Breast epithelium (tissue), 4 donors: Measurements from ENCODE around the gene PRICKLE2. TPM values are rescaled to one million over a fixed set of nuclear protein-coding genes. Genes with fewer than 3 reads are reported as not detected.

Experiments
- DNase-seq, 2 donors: peaks; one replicate each; pipeline ENCODE4 v3.0.0-alpha.2; 2019; ENCODE audit warnings: low spot score in 2 of 2
- H3K27ac ChIP-seq, 2 donors: fragments of 200-600 bp; sonication (generic) in 1 of 2; one replicate each; pipeline ENCODE4 v1.5.1; 2016 to 2019; ENCODE audit warnings: mild to moderate bottlenecking in 1 of 2
- H3K27me3 ChIP-seq, 2 donors: fragments of 200-600 bp; sonication (generic) in 1 of 2; one replicate each; pipeline versions ENCODE4 v1.5.1 to v1.6.0; 2017 to 2019; ENCODE audit warnings: control low read depth in 1 of 2, mild to moderate bottlenecking in 1 of 2
- H3K36me3 ChIP-seq: fragments of 200-600 bp; one replicate; pipeline ENCODE4 v1.5.1; 2019
- H3K4me1 ChIP-seq, 2 donors: fragments of 200-600 bp; sonication (generic); one replicate each; pipeline ENCODE4 v1.5.1; 2016 to 2019; ENCODE audit warnings: control low read depth in 1 of 2
- H3K4me3 ChIP-seq, 3 donors: fragments of 200-600 bp; sonication (generic); 1 replicate in 2 of 3; 2 replicates in 1 of 3; pipeline ENCODE4 v1.5.1; 2016 to 2019; ENCODE audit warnings: mild to moderate bottlenecking in 3 of 3, moderate library complexity in 2 of 3
- H3K9me3 ChIP-seq, 2 donors: fragments of 200-600 bp; sonication (generic) in 1 of 2; one replicate each; pipeline ENCODE4 v1.5.1; 2016 to 2019; ENCODE audit warnings: control low read depth in 1 of 2
- CTCF ChIP-seq, 3 donors: fragments of 450-650 bp; IDR thresholded peaks; one replicate each; pipeline ENCODE4 v1.5.1; 2016 to 2017; ENCODE audit warnings: antibody characterized with exemption in 3 of 3, mild to moderate bottlenecking in 3 of 3, moderate library complexity in 3 of 3
- POLR2A ChIP-seq: fragments of 450-650 bp; IDR thresholded peaks from one replicate; pipeline ENCODE4 v1.6.1; 2016; ENCODE audit warnings: antibody characterized with exemption, mild to moderate bottlenecking, moderate library complexity
- POLR2AphosphoS5 ChIP-seq, 3 donors: sonication (generic); formaldehyde crosslinking; IDR thresholded peaks; one replicate each; pipeline ENCODE4 v1.6.1; 2017; ENCODE audit warnings: antibody characterized with exemption in 3 of 3
- intact Hi-C: fragments of 100-400 bp; cut with DNase I; formaldehyde crosslinking; loops from one replicate; pipeline ENCODE4 v1.15.1; 2023; ENCODE audit warnings: low total_unique reads
- total RNA-seq, 3 donors: library from RNA; depleted of rRNA; stranded (reverse); fragments of >200 nt; gene quantifications; one replicate each; pipeline ENCODE4 v1.1.0, GENCODE V29; 2016

Gene PRICKLE2
- total RNA-seq, 3 donors from 2014 or later, result 35.1 to 72.5 (median 44.5) TPM

DNA sequence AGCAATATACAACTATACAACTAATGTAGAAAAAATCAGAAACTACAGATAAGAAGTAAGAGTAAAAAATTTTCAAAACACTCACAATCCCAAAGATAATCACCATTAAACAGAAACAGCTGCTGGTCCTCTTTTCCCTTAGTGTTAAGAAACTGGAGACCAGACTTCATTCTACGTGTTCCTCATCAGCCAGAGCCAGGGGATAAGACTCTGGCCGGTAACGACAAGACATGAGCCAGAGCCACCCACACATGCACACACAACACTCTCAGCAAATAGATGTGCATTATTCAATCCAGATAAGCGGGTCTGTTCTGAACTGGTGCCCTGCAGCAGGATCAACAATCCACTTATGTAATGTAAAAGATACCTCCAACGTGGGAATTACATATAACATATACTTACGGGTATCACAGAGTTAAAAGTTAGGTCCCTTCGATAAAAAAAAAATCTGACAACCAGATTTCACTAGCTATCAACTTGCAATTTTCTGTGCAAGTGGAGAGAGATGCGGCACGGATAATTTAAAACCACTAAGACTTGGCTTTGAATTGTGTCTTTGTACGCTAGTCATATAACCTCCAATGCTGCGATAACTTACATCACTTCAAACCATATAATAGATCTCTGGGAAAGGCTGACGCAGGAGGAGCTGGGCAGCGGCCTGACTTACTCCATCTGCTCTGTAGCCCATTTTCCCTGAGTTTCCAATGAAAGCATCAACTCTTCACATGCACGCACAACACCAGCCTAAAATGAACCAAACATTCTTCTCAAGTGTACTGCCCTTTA, 17.8 kb downstream of the PRICKLE2 start:
- Histone ChIP-seq H3K36me3 (no peaks in the 10 kb centered on the region), H3K4me3 (no peak overlapping the region), H3K9me3 (no peaks in the 10 kb centered on the region), H3K4me1 (peaks cover 5 to 24% of the 10 kb centered on the region in 2 donors), H3K27ac (peak overlapping the region; percentile 89 to 92), H3K27me3 (no peaks in the 10 kb centered on the region)
- intact Hi-C loops, result loop anchor here (2.0 kb wide), 1 partner anchor 53 kb away; no protein-coding TSS in a partner anchor
- TF ChIP-seq POLR2AphosphoS5 (IDR thresholded peaks at IDR 0.05) (no peak), POLR2A (no peak), CTCF (IDR thresholded peaks at IDR 0.05) (no peak)
- no peak for DNase-seq

DNA sequence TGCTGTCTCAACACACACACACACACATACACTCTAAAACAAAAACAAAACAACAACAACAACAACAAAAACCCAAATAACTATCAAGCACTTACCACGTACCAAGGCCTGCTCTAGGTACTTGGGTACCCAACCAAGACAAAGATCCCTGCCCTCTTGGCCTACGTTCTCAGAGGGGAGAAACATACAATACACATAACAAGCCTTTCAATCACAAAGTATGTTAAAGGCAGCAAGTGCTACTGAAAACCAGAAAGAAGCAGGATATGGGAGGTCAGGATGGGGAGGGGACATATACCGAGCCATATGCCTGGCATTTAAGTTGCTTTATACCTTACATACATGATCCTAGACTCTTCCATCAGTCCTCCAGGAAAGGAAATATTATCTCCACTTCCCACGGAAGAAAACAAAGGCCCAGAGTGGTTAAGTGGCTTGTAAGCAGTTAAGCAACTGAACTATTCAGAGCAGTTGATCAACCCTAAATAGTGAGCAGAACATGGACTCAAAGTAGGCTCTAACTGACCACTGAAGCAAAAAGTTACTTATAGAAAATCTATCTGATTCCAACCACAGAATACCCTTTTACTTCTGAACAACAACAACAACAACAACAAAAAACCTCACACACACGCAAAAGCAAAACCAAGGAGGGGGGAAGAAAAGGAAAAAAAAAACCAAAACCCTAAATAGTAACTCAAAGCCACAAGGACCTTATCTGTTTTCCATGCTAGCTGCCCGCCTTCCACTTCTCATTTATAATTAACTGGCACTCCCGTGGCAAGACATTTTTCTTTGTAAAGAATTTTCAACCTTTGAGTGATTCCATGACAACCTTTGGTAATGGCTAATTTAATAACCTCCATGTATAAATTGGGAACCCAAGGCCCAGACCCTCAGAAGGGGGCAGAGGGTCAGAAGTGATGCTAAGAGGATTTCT, 21.0 kb downstream of the PRICKLE2 start:
- Histone ChIP-seq H3K4me1 (peaks cover 3 to 16% of the 10 kb centered on the region in 2 donors), H3K4me3 (no peak overlapping the region), H3K27me3 (no peaks in the 10 kb centered on the region), H3K36me3 (no peaks in the 10 kb centered on the region), H3K9me3 (no peaks in the 10 kb centered on the region), H3K27ac (peak overlapping the region in 1 of 2 donors; percentile 44)
- intact Hi-C loops, result no loop called here
- no peak for DNase-seq
- TF ChIP-seq POLR2AphosphoS5 (IDR thresholded peaks at IDR 0.05) (no peak), CTCF (IDR thresholded peaks at IDR 0.05) (no peak), POLR2A (no peak)

DNA sequence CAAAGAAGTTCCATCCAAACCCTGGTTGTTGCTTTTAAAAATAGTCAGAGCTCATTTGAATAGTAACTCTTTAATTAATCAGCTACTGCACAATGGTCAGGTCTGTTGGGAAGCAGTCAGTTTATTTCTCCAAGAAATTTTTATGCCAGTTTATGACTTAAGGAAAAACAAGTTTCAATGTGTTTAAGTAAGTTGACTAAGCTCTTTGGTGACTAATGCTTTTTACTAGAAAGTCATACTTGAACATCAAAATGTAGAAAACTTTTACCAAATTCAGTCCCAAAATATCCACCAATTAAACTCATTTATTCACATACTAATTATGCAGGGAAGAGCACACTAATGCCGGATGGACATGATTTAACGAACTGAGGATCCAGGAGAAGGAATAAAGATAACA, 22.1 kb downstream of the PRICKLE2 start:
- no peak for DNase-seq
- intact Hi-C loops, result no loop called here
- Histone ChIP-seq H3K27ac (no peak overlapping the region), H3K4me1 (peaks cover 3 to 15% of the 10 kb centered on the region in 2 donors), H3K27me3 (no peaks in the 10 kb centered on the region), H3K9me3 (no peaks in the 10 kb centered on the region), H3K36me3 (no peaks in the 10 kb centered on the region), H3K4me3 (no peak overlapping the region)
- TF ChIP-seq POLR2AphosphoS5 (IDR thresholded peaks at IDR 0.05), result no peak
- TF ChIP-seq CTCF (IDR thresholded peaks at IDR 0.05), result no peak
- TF ChIP-seq POLR2A, result no peak

GRCh38 chr3:64199932-64200331, 25.3 kb downstream of the PRICKLE2 start:
- no peaks in the 10 kb centered on the region for H3K27me3 ChIP-seq
- DNase-seq, result no peak
- TF ChIP-seq POLR2A (no peak), POLR2AphosphoS5 (IDR thresholded peaks at IDR 0.05) (no peak), CTCF (IDR thresholded peaks at IDR 0.05) (no peak)
- H3K9me3 ChIP-seq, result no peaks in the 10 kb centered on the region
- no peaks in the 10 kb centered on the region for H3K36me3 ChIP-seq
- H3K27ac ChIP-seq, result no peak overlapping the region
- intact Hi-C loops, result no loop called here
- H3K4me3 ChIP-seq, result no peak overlapping the region
- H3K4me1 ChIP-seq, result no peaks in the 10 kb centered on the region
